HepG2 (cell line): ENCODE measurements around the gene TTLL6.

ENCODE experiments used
- CHD2 ChIP-seq: IDR thresholded peaks from 2 replicates; pipeline ENCODE4 v1.6.1; 2011; ENCODE audit warnings: low read depth, low read length, improper control_type of control experiment
- CTCF ChIP-seq: sonication (generic); formaldehyde crosslinking; IDR thresholded peaks from 2 replicates; pipeline ENCODE4 v1.5.0; 2020; ENCODE audit warnings: mild to moderate bottlenecking, missing genetic modification reagents, moderate library complexity
- ELF3 ChIP-seq: IDR thresholded peaks from 2 replicates; pipeline ENCODE4 v1.6.1; 2016; ENCODE audit warnings: missing genetic modification reagents, missing compliant biosample characterization
- ETS1 ChIP-seq: sonication (generic); formaldehyde crosslinking; IDR thresholded peaks from 2 replicates; pipeline ENCODE4 v1.4.0; 2020; ENCODE audit warnings: missing genetic modification reagents
- FOXM1 ChIP-seq: sonication (generic); formaldehyde crosslinking; IDR thresholded peaks from 2 replicates; pipeline ENCODE4 v1.5.0; 2020; ENCODE audit warnings: missing genetic modification reagents
- KDM1A ChIP-seq: IDR thresholded peaks from 2 replicates; pipeline ENCODE4 v1.6.1; 2016; ENCODE audit warnings: missing compliant biosample characterization
- KDM2A ChIP-seq: sonication (generic); formaldehyde crosslinking; IDR thresholded peaks from 2 replicates; pipeline ENCODE4 v1.4.0; 2020; ENCODE audit warnings: low read depth, missing genetic modification reagents, borderline replicate concordance
- ZNF883 ChIP-seq: sonication (generic); formaldehyde crosslinking; IDR thresholded peaks from 2 replicates; pipeline ENCODE4 v1.5.1; 2020; ENCODE audit warnings: mild to moderate bottlenecking, missing genetic modification reagents; ENCODE audit errors: not compliant biosample characterization

- TF ChIP-seq CTCF (CRISPR knock-in tag) (no peak), ETS1 (no peak), CHD2 (no peak), FOXM1 (no peak), KDM2A (CRISPR knock-in tag) (no peak), KDM1A (CRISPR knock-in tag) (no peak), ZNF883 (CRISPR knock-in tag) (no peak), ELF3 (no peak)
Measured at GRCh38 chr17:48831549-48831883, 14.5 kb upstream of the TTLL6 start.
